ENCODE results near the gene RNF220. TPM values are rescaled to one million over a fixed set of nuclear protein-coding genes. Genes with fewer than 3 reads are reported as not detected.

Gene RNF220
- total RNA-seq, 1 experiment from 2014 or later: 66.6 TPM

- no peak for ATAC-seq
- no peak overlapping the region for H3K4me2 ChIP-seq (ENCODE audit: low read length)
- no peaks in the 10 kb centered on the region for H3K79me2 ChIP-seq (ENCODE audit: low read length)
- POLR2A ChIA-PET (ENCODE audit: unreplicated experiment): no interaction called here
- intact Hi-C loops (cut with micrococcal nuclease): no loop called here
- H3F3A ChIP-seq (ENCODE audit: low read length, unreplicated experiment): no peaks in the 10 kb centered on the region
- H3K27me3 ChIP-seq (ENCODE audit: low read length): no peaks in the 10 kb centered on the region
- H3K4me1 ChIP-seq (ENCODE audit: insufficient read depth, low read length): peaks cover 11% of the 10 kb centered on the region
- CTCF ChIA-PET: no interaction called here
- no peaks in the 10 kb centered on the region for H3K9me3 ChIP-seq (ENCODE audit: low read length)
- H3K9me2 ChIP-seq (replicated peaks; ENCODE audit: low read length): no peaks in the 10 kb centered on the region
- no peaks in the 10 kb centered on the region for H4K20me1 ChIP-seq (ENCODE audit: low read length)
- H3K4me3 ChIP-seq (ENCODE audit: low read length): no peak overlapping the region
- DNase-seq: no peak
- H3K9ac ChIP-seq (ENCODE audit: low read length): no peak overlapping the region
- BruUV-seq (replicated peaks): no TSS peak
- no peak overlapping the region for H3K27ac ChIP-seq (ENCODE audit: low read length)
- H3K36me3 ChIP-seq (ENCODE audit: low read depth, low read length): peaks cover 18% of the 10 kb centered on the region; the same call in 1 of the 2 replicates
- TF ChIP-seq EZH2 (IDR thresholded peaks at IDR 0.05; ENCODE audit: low read length, unreplicated experiment) (no peak), EZH2phosphoT487 (IDR thresholded peaks at IDR 0.05; ENCODE audit: borderline replicate concordance, low read length) (no peak)
- TF ChIP-seq, protein P1, sequence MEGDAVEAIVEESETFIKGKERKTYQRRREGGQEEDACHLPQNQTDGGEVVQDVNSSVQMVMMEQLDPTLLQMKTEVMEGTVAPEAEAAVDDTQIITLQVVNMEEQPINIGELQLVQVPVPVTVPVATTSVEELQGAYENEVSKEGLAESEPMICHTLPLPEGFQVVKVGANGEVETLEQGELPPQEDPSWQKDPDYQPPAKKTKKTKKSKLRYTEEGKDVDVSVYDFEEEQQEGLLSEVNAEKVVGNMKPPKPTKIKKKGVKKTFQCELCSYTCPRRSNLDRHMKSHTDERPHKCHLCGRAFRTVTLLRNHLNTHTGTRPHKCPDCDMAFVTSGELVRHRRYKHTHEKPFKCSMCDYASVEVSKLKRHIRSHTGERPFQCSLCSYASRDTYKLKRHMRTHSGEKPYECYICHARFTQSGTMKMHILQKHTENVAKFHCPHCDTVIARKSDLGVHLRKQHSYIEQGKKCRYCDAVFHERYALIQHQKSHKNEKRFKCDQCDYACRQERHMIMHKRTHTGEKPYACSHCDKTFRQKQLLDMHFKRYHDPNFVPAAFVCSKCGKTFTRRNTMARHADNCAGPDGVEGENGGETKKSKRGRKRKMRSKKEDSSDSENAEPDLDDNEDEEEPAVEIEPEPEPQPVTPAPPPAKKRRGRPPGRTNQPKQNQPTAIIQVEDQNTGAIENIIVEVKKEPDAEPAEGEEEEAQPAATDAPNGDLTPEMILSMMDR (conservative IDR thresholded peaks at IDR 0.05; ENCODE audit: low read depth, low read length): no peak
- no peak overlapping the region for H2AFZ ChIP-seq (ENCODE audit: low read length)
Measured at GRCh38 chr1:44640200-44640853, 235.3 kb downstream of the RNF220 start.

DNA sequence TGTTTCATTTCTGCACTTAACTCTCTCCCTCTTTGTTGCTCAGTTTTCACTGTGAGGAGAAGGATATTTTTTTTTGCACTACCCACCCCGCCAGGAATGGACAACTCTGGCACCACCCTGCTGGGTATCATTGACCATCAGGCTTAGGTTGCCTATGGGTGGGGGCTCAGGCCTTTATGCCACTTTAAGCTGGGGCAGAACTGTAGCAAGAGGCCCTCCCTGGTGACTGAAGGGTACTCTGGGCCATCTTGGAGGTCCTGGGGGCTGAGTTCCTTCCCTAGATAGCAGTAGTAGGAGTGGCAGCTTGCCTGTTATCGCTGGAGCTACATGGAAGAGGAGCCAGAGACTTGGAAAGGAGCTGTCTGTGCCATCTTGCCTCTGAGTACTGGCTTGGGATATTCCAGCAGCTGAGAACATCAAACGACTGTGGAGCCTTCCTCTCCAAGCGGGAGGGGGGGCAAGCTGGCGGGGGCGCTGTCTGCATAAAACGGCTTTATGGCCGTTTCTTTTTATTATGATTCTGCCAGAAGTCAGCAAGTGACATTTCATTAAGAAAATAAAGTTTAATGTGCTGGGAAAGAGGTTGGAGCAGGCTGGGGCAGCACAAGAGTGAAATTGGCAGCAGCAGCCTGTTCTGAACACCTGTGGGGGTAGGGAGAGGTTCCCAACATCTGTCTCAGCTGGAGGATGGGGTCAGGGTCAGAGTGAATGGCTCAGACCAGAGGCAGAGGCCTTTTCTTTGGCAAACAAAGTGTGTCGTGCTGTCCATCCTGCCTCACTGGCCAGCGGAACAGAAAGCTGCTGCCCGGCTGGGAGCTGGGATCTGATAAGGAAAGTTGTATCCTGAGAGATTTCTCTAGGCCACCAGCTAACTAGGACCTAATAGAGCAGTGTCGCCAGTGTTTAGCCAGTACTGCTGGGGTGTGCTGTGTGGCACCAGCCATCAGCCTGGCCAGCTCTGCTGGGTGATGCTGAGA lies 236.4 kb downstream of the RNF220 start:
- Histone ChIP-seq H4K20me1 (ENCODE audit: low read length) (no peaks in the 10 kb centered on the region), H2AFZ (ENCODE audit: low read length) (no peak overlapping the region), H3K4me1 (ENCODE audit: insufficient read depth, low read length) (peaks cover 11% of the 10 kb centered on the region), H3K9me3 (ENCODE audit: low read length) (no peaks in the 10 kb centered on the region), H3K27ac (ENCODE audit: low read length) (no peak overlapping the region), H3K9ac (ENCODE audit: low read length) (no peak overlapping the region), H3K4me2 (ENCODE audit: low read length) (no peak overlapping the region), H3K27me3 (ENCODE audit: low read length) (no peaks in the 10 kb centered on the region), H3K4me3 (ENCODE audit: low read length) (no peak overlapping the region), H3K9me2 (replicated peaks; ENCODE audit: low read length) (no peaks in the 10 kb centered on the region), H3K36me3 (ENCODE audit: low read depth, low read length) (peaks cover 12% of the 10 kb centered on the region; the same call in 1 of the 2 replicates), H3F3A (ENCODE audit: low read length, unreplicated experiment) (no peaks in the 10 kb centered on the region), H3K79me2 (ENCODE audit: low read length) (no peaks in the 10 kb centered on the region)
- no TSS peak for BruUV-seq (replicated peaks)
- no peak for DNase-seq
- CTCF ChIA-PET: no interaction called here
- POLR2A ChIA-PET (ENCODE audit: unreplicated experiment): no interaction called here
- TF ChIP-seq EZH2phosphoT487 (IDR thresholded peaks at IDR 0.05; ENCODE audit: borderline replicate concordance, low read length): no peak
- TF ChIP-seq EZH2 (IDR thresholded peaks at IDR 0.05; ENCODE audit: low read length, unreplicated experiment): no peak
- TF ChIP-seq, protein P1 (conservative IDR thresholded peaks at IDR 0.05; ENCODE audit: low read depth, low read length): no peak
- ATAC-seq: no peak
- intact Hi-C loops (cut with micrococcal nuclease): no loop called here
